WTC11 (cell line): ENCODE data around the gene SNX15. TPM values are rescaled to one million over a fixed set of nuclear protein-coding genes. Genes with fewer than 3 reads are reported as not detected.

Experiments used
- ATAC-seq: fragments of 200-7000 bp; cut with Tn5 transposase; 2 replicates; pipeline ENCODE4 v1.10.0; 2021; ENCODE audit warnings: mild to moderate bottlenecking, moderate library complexity
- CTCF ChIA-PET: fragments of 300-600 bp; sonication (Branson Sonifier 250); formaldehyde crosslinking; loops from one replicate; lab custom pipeline; 2021; ENCODE audit warnings: antibody characterized with exemption; lab: Charles Lee
- POLR2A ChIA-PET: fragments of 350-600 bp; sonication (Branson Sonifier 250); formaldehyde crosslinking; loops from one replicate; lab custom pipeline; 2021; ENCODE audit warnings: antibody characterized with exemption; lab: Charles Lee
- DNase-seq: peaks from one replicate; pipeline ENCODE4 v3.0.0; 2021; ENCODE audit warnings: low spot score
- H3K27ac Mint-ChIP-seq: 2 replicates; pipeline ENCODE4 v1.8.0; 2021; ENCODE audit warnings: mixed read lengths
- H3K27me3 Mint-ChIP-seq: 2 replicates; pipeline ENCODE4 v1.8.0; 2021; ENCODE audit warnings: low read depth, mild to moderate bottlenecking, moderate library complexity, mixed read lengths
- H3K36me3 Mint-ChIP-seq: 2 replicates; pipeline ENCODE4 v1.8.0; 2021; ENCODE audit warnings: mixed read lengths
- H3K4me1 Mint-ChIP-seq: 2 replicates; pipeline ENCODE4 v1.8.0; 2022; ENCODE audit warnings: mixed read lengths
- H3K4me3 Mint-ChIP-seq: 2 replicates; pipeline ENCODE4 v1.8.0; 2021; ENCODE audit warnings: mild to moderate bottlenecking, moderate library complexity, mixed read lengths
- H3K9me3 Mint-ChIP-seq: 2 replicates; pipeline ENCODE4 v1.8.0; 2021; ENCODE audit warnings: mixed read lengths
- AR ChIP-seq: fragments of 250-450 bp; sonication (Bioruptor Pico); IDR thresholded peaks from 2 replicates; pipeline ENCODE4 v1.9.0; 2021; ENCODE audit warnings: mild to moderate bottlenecking
- E2F1 ChIP-seq: sonication (generic); formaldehyde crosslinking; IDR thresholded peaks from 2 replicates; pipeline ENCODE4 v1.8.0; 2022; ENCODE audit warnings: mild to moderate bottlenecking, missing genetic modification reagents
- EMX1 ChIP-seq: fragments of 250-450 bp; sonication (Bioruptor Pico); IDR thresholded peaks from 2 replicates; pipeline ENCODE4 v1.8.0; 2021; ENCODE audit warnings: mild to moderate bottlenecking
- ERG ChIP-seq: fragments of 250-450 bp; sonication (Bioruptor Pico); IDR thresholded peaks from 2 replicates; pipeline ENCODE4 v1.8.0; 2021; ENCODE audit warnings: mild to moderate bottlenecking
- FOXK1 ChIP-seq: sonication (generic); formaldehyde crosslinking; IDR thresholded peaks from 2 replicates; pipeline ENCODE4 v1.8.0; 2022; ENCODE audit warnings: mild to moderate bottlenecking, moderate library complexity, missing genetic modification reagents
- IRF2 ChIP-seq: sonication (generic); formaldehyde crosslinking; IDR thresholded peaks from 2 replicates; pipeline ENCODE4 v1.8.0; 2022; ENCODE audit warnings: low read depth, missing genetic modification reagents, borderline replicate concordance
- KAT7 ChIP-seq: sonication (generic); formaldehyde crosslinking; IDR thresholded peaks from 2 replicates; pipeline ENCODE4 v1.8.1; 2023; ENCODE audit warnings: missing genetic modification reagents, mild to moderate bottlenecking, borderline replicate concordance
- MXD4 ChIP-seq: fragments of 250-450 bp; sonication (Bioruptor Pico); IDR thresholded peaks from 2 replicates; pipeline ENCODE4 v1.8.0; 2021; ENCODE audit warnings: mild to moderate bottlenecking, moderate library complexity, borderline replicate concordance
- NFYB ChIP-seq: sonication (generic); formaldehyde crosslinking; conservative IDR thresholded peaks from 2 replicates; pipeline ENCODE4 v1.8.0; 2022; ENCODE audit warnings: low read depth, missing genetic modification reagents
- RORB ChIP-seq: fragments of 250-450 bp; sonication (Bioruptor Pico); IDR thresholded peaks from 2 replicates; pipeline ENCODE4 v1.9.0; 2021; ENCODE audit warnings: mild to moderate bottlenecking
- SOX15 ChIP-seq: fragments of 250-450 bp; sonication (Bioruptor Pico); IDR thresholded peaks from 2 replicates; pipeline ENCODE4 v1.9.0; 2021; ENCODE audit warnings: mild to moderate bottlenecking
- STAT6 ChIP-seq: sonication (generic); formaldehyde crosslinking; conservative IDR thresholded peaks from 2 replicates; pipeline ENCODE4 v1.8.1; 2023; ENCODE audit warnings: mild to moderate bottlenecking, low read depth, missing genetic modification reagents, moderate library complexity
- USF1 ChIP-seq: sonication (generic); formaldehyde crosslinking; IDR thresholded peaks from 2 replicates; pipeline ENCODE4 v1.8.0; 2022; ENCODE audit warnings: mild to moderate bottlenecking, missing genetic modification reagents
- ZBTB21 ChIP-seq: sonication (generic); formaldehyde crosslinking; IDR thresholded peaks from 2 replicates; pipeline ENCODE4 v1.8.1; 2023; ENCODE audit warnings: mild to moderate bottlenecking, missing genetic modification reagents, borderline replicate concordance
- ZNF219 ChIP-seq: sonication (generic); formaldehyde crosslinking; IDR thresholded peaks from 2 replicates; pipeline ENCODE4 v1.8.0; 2023; ENCODE audit warnings: missing genetic modification reagents, mild to moderate bottlenecking, borderline replicate concordance
- ZNF671 ChIP-seq: fragments of 250-450 bp; sonication (Bioruptor Pico); IDR thresholded peaks from 2 replicates; pipeline ENCODE4 v1.8.0; 2021; ENCODE audit warnings: mild to moderate bottlenecking
- total RNA-seq: library from RNA; stranded (reverse); gene quantifications from 3 replicates; pipeline ENCODE4 v1.2.3, GENCODE V29; 2021
- TF ChIP-seq, protein P1 (sequence below): fragments of 250-450 bp; sonication (Bioruptor Pico); conservative IDR thresholded peaks from 2 replicates; pipeline ENCODE4 v1.9.0; 2021; ENCODE audit warnings: mild to moderate bottlenecking
- TF ChIP-seq, protein P2 (sequence below): sonication (generic); formaldehyde crosslinking; IDR thresholded peaks from 2 replicates; pipeline ENCODE4 v1.8.0; 2022; ENCODE audit warnings: mild to moderate bottlenecking, missing genetic modification reagents
- TF ChIP-seq, protein P3 (sequence below): sonication (generic); formaldehyde crosslinking; IDR thresholded peaks from 2 replicates; pipeline ENCODE4 v1.8.0; 2022; ENCODE audit warnings: missing genetic modification reagents
- TF ChIP-seq, protein P4 (sequence below): sonication (generic); formaldehyde crosslinking; IDR thresholded peaks from 2 replicates; pipeline ENCODE4 v1.8.1; 2023; ENCODE audit warnings: mild to moderate bottlenecking, missing genetic modification reagents

Gene SNX15
- total RNA-seq, 1 experiment from 2014 or later = 17.6 TPM

DNA sequence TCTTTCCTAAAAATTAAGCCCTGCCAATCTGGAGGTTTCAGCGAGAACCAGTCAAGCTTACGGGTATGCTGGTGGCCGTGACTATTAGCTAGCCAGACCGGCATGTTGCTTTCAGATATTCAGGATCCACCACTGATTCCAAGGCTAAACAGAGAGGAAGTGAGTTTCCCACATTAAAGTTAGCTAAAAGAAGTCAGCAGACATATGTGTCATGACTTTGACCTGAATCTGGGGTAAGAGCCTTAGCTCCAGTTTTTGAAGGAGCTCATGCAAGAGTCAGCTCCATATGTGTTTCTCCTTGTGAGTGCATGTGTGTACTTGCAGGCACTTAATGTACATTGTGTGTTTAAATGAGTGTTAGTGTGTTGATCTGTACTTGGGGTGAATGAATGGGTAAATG, 58.2 kb downstream of the SNX15 start (continued):
- TF ChIP-seq E2F1 (CRISPR knock-in tag) (no peak), FOXK1 (CRISPR knock-in tag) (no peak), ZNF671 (no peak), AR (CRISPR knock-in tag) (no peak), MXD4 (CRISPR knock-in tag) (no peak), ZBTB21 (CRISPR knock-in tag) (no peak), USF1 (CRISPR knock-in tag) (no peak)
- TF ChIP-seq, protein P1, sequence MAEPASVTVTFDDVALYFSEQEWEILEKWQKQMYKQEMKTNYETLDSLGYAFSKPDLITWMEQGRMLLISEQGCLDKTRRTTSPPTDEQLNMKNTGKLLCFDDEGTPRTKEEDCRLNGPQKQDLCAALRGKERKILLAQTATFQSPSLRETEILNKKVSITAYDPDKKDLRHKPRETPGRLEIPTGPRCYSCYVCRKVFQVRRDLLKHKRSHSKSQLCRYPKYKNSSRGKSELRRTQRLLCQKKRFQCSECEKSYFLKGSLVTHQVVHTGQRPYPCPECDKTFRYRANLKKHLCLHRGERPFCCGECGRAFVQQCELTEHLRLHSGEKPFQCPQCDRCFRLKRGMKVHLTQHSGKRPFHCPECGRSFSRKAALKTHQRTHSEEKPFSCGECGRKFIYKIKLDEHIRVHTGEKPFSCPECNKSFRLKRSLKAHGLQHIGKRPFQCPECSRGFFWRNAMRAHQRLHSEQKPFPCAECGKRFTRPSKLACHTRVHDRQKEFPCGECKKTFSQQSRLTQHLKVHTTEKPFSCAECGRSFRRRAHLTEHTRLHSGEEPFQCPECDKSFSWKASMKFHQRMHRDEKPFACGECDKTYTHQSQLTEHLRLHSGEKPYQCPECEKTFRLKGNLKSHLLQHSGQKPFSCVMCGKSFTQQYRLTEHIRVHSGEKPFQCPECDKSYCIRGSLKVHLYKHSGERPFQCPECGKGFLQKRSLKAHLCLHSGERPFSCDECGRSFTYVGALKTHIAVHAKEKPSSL = no peak

DNA sequence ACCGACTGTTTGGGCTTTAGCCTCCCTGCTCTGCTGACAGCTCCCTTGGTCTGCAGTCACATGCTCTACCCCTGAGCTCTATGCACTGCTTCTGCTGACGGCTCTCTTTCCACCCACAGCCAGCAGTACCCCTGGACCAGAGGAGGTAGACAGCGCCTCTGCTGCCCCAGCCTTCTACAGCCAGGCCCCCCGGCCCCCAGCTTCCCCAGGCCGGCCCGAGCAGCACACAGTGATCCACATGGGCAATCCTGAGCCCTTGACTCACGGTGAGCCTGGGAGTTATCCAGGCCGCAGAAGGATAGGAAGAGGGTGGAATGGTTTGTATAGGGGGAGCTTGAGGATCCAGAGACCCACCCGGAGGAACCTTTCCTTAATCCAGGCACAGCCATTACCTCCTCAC, 59.6 kb downstream of the SNX15 start:
- ChIA-PET POLR2A (no interaction called here), CTCF (interaction anchor here (1.0 kb wide), 1 partner anchor 72 kb away, joined by 3 read pairs; the partner anchor contains the start of gene ARL2)
- TF ChIP-seq ZNF671 (no peak), RORB (CRISPR knock-in tag) (no peak), KAT7 (CRISPR knock-in tag) (no peak), NFYB (CRISPR knock-in tag) (no peak), ZNF219 (CRISPR knock-in tag) (no peak), IRF2 (CRISPR knock-in tag) (no peak), EMX1 (CRISPR knock-in tag) (no peak), STAT6 (no peak), ERG (CRISPR knock-in tag) (no peak), SOX15 (CRISPR knock-in tag) (no peak)
- TF ChIP-seq, protein P2, sequence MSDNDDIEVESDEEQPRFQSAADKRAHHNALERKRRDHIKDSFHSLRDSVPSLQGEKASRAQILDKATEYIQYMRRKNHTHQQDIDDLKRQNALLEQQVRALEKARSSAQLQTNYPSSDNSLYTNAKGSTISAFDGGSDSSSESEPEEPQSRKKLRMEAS (CRISPR knock-in tag) = no peak
- TF ChIP-seq, protein P3, sequence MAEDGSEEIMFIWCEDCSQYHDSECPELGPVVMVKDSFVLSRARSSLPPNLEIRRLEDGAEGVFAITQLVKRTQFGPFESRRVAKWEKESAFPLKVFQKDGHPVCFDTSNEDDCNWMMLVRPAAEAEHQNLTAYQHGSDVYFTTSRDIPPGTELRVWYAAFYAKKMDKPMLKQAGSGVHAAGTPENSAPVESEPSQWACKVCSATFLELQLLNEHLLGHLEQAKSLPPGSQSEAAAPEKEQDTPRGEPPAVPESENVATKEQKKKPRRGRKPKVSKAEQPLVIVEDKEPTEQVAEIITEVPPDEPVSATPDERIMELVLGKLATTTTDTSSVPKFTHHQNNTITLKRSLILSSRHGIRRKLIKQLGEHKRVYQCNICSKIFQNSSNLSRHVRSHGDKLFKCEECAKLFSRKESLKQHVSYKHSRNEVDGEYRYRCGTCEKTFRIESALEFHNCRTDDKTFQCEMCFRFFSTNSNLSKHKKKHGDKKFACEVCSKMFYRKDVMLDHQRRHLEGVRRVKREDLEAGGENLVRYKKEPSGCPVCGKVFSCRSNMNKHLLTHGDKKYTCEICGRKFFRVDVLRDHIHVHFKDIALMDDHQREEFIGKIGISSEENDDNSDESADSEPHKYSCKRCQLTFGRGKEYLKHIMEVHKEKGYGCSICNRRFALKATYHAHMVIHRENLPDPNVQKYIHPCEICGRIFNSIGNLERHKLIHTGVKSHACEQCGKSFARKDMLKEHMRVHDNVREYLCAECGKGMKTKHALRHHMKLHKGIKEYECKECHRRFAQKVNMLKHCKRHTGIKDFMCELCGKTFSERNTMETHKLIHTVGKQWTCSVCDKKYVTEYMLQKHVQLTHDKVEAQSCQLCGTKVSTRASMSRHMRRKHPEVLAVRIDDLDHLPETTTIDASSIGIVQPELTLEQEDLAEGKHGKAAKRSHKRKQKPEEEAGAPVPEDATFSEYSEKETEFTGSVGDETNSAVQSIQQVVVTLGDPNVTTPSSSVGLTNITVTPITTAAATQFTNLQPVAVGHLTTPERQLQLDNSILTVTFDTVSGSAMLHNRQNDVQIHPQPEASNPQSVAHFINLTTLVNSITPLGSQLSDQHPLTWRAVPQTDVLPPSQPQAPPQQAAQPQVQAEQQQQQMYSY (CRISPR knock-in tag) = no peak
- TF ChIP-seq, protein P4, sequence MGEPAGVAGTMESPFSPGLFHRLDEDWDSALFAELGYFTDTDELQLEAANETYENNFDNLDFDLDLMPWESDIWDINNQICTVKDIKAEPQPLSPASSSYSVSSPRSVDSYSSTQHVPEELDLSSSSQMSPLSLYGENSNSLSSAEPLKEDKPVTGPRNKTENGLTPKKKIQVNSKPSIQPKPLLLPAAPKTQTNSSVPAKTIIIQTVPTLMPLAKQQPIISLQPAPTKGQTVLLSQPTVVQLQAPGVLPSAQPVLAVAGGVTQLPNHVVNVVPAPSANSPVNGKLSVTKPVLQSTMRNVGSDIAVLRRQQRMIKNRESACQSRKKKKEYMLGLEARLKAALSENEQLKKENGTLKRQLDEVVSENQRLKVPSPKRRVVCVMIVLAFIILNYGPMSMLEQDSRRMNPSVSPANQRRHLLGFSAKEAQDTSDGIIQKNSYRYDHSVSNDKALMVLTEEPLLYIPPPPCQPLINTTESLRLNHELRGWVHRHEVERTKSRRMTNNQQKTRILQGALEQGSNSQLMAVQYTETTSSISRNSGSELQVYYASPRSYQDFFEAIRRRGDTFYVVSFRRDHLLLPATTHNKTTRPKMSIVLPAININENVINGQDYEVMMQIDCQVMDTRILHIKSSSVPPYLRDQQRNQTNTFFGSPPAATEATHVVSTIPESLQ (CRISPR knock-in tag) = no peak

More for the DNA sequence above, 59.6 kb downstream of the SNX15 start:
- DNase-seq = no peak
- Mint-ChIP-seq H3K9me3 (no peaks in the 10 kb centered on the region), H3K4me1 (peaks cover 10% of the 10 kb centered on the region), H3K36me3 (peaks cover 12% of the 10 kb centered on the region), H3K4me3 (no peak overlapping the region), H3K27ac (no peak overlapping the region), H3K27me3 (no peaks in the 10 kb centered on the region)
- ATAC-seq = no peak
